Measurements from ENCODE around the gene DYSF.

DYSF gene

GRCh38 chr2:71675296-71675695, 221.9 kb downstream of the DYSF start:
- DNase-seq = no peak

- DNase-seq = no peak
Measured at GRCh38 chr2:71678874-71679273, 225.5 kb downstream of the DYSF start.

- DNase-seq = no peak
Measured at GRCh38 chr2:71679491-71679890, 226.1 kb downstream of the DYSF start.

GRCh38 chr2:71680925-71681324, 227.6 kb downstream of the DYSF start:
- no peak for DNase-seq

- no peak for DNase-seq
Measured at GRCh38 chr2:71681626-71682025, 228.3 kb downstream of the DYSF start.

GRCh38 chr2:71682341-71682740, 229.0 kb downstream of the DYSF start:
- no peak for DNase-seq

- DNase-seq = no peak
Measured at GRCh38 chr2:71683070-71683469, 229.7 kb downstream of the DYSF start.

- no peak for DNase-seq
Measured at GRCh38 chr2:71683666-71684065, 230.3 kb downstream of the DYSF start.

- DNase-seq = no peak
Measured at GRCh38 chr2:71684226-71685072, 231.1 kb downstream of the DYSF start.

GRCh38 chr2:71685073-71685848, 231.9 kb downstream of the DYSF start:
- no peak for DNase-seq

- DNase-seq = no peak
Measured at GRCh38 chr2:71685941-71686611, 232.7 kb downstream of the DYSF start.

- no peak for DNase-seq
Measured at GRCh38 chr2:71686781-71687180, 233.4 kb downstream of the DYSF start.

GRCh38 chr2:71687412-71687811, 234.1 kb downstream of the DYSF start:
- DNase-seq = no peak

- no peak for DNase-seq
Measured at GRCh38 chr2:71688530-71688929, 235.2 kb downstream of the DYSF start.

GRCh38 chr2:71689393-71689792, 236.0 kb downstream of the DYSF start:
- no peak for DNase-seq

GRCh38 chr2:71689968-71690834, 236.8 kb downstream of the DYSF start:
- DNase-seq = no peak

- no peak for DNase-seq
Measured at GRCh38 chr2:71690876-71691475, 237.6 kb downstream of the DYSF start.

GRCh38 chr2:71691747-71692441, 238.5 kb downstream of the DYSF start:
- DNase-seq = no peak

- no peak for DNase-seq
Measured at GRCh38 chr2:71692621-71693277, 239.4 kb downstream of the DYSF start.
